GM18517 (cell line): ENCODE results near the gene TMEM132C.

ENCODE experiments used
- ATAC-seq: cut with Tn5 transposase; IDR thresholded peaks from one replicate; pipeline ENCODE4 v1.9.1; 2021; ENCODE audit warnings: mild to moderate bottlenecking, moderate library complexity; ENCODE audit not compliant: unreplicated experiment

The TMEM132C gene

GRCh38 chr12:128644664-128645296, 377.8 kb downstream of the TMEM132C start:
- no peak for ATAC-seq

- no peak for ATAC-seq
Observed at GRCh38 chr12:128649902-128650301, 382.9 kb downstream of the TMEM132C start.

- ATAC-seq, result no peak
Observed at GRCh38 chr12:128652136-128652751, 385.3 kb downstream of the TMEM132C start.

- ATAC-seq, result no peak
Observed at GRCh38 chr12:128654468-128654867, 387.5 kb downstream of the TMEM132C start.

GRCh38 chr12:128657378-128657777, 390.4 kb downstream of the TMEM132C start:
- ATAC-seq, result no peak

- ATAC-seq, result no peak
Observed at GRCh38 chr12:128660532-128661225, 393.7 kb downstream of the TMEM132C start.

- ATAC-seq, result no peak
Observed at GRCh38 chr12:128661226-128661569, 394.2 kb downstream of the TMEM132C start.

- no peak for ATAC-seq
Observed at GRCh38 chr12:128662101-128662500, 395.1 kb downstream of the TMEM132C start.

GRCh38 chr12:128664501-128664900, 397.5 kb downstream of the TMEM132C start:
- ATAC-seq, result no peak

GRCh38 chr12:128667193-128667592, 400.2 kb downstream of the TMEM132C start:
- no peak for ATAC-seq

- no peak for ATAC-seq
Observed at GRCh38 chr12:128671528-128672042, 404.6 kb downstream of the TMEM132C start.

GRCh38 chr12:128672428-128672827, 405.5 kb downstream of the TMEM132C start:
- ATAC-seq, result no peak

- no peak for ATAC-seq
Observed at GRCh38 chr12:128672893-128673292, 405.9 kb downstream of the TMEM132C start.

- no peak for ATAC-seq
Observed at GRCh38 chr12:128675576-128675975, 408.6 kb downstream of the TMEM132C start.

GRCh38 chr12:128680555-128680954, 413.6 kb downstream of the TMEM132C start:
- no peak for ATAC-seq

- no peak for ATAC-seq
Observed at GRCh38 chr12:128682548-128683275, 415.7 kb downstream of the TMEM132C start.

GRCh38 chr12:128684352-128684751, 417.4 kb downstream of the TMEM132C start:
- ATAC-seq, result no peak

GRCh38 chr12:128685903-128686475, 419.0 kb downstream of the TMEM132C start:
- no peak for ATAC-seq

- ATAC-seq, result no peak
Observed at GRCh38 chr12:128687851-128688250, 420.9 kb downstream of the TMEM132C start.

GRCh38 chr12:128690641-128691040, 423.7 kb downstream of the TMEM132C start:
- no peak for ATAC-seq

- no peak for ATAC-seq
Observed at GRCh38 chr12:128693115-128693514, 426.1 kb downstream of the TMEM132C start.
